GM21423 (cell line): Measurements from ENCODE around the gene ZNF862.

Experiments
- ATAC-seq: cut with Tn5 transposase; IDR thresholded peaks from one replicate; pipeline ENCODE4 v1.9.1; 2021; ENCODE audit warnings: mild to moderate bottlenecking, moderate library complexity; ENCODE audit not compliant: unreplicated experiment

ZNF862 gene

GRCh38 chr7:149838224-149838991 lies at the start of gene ZNF862:
ZNF862 (plus strand) TSS chr7:149838375; CDS start chr7:149838612, 237 bp downstream.
- peak; percentile 99 for ATAC-seq

- no peak for ATAC-seq
These were observed 49.1 kb upstream of the ZNF862 start for GRCh38 chr7:149789101-149789500.

GRCh38 chr7:149790146-149790548 lies 48.0 kb upstream of the ZNF862 start:
- ATAC-seq = no peak

DNA sequence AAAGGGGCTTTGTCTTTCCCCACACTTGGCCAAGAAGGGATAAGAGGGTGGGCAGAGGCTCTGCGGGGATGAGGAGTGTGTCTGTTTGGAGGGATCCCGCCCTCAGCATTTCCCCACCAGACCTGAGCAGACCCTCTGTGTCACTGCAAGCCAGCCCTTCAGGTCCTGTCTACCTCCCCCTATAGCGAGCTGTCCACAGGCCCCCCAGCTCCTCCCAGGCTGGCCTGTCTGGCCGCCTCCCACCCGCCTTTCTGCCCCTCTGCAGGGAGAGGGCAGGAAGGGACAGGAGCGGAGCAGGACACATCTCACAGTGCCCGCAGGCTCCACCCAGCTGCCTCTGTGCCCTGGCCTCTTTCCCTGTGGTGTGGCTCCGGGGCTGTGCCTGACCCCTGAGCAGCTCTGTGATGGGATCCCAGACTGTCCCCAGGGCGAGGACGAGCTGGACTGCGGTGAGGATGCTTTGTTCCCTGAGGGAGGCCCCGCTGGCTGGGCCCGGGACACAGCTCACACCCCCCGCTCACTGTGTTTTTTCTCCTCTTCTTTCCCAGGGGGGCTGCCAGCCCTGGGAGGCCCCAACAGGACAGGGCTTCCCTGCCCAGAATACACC lies 47.3 kb upstream of the ZNF862 start:
- ATAC-seq = no peak

- ATAC-seq = no peak
These were observed 46.6 kb upstream of the ZNF862 start for GRCh38 chr7:149791411-149792219.

- ATAC-seq = no peak
These were observed 46.0 kb upstream of the ZNF862 start for GRCh38 chr7:149792220-149792595.

GRCh38 chr7:149793261-149793660 lies 44.9 kb upstream of the ZNF862 start:
- ATAC-seq = no peak

DNA sequence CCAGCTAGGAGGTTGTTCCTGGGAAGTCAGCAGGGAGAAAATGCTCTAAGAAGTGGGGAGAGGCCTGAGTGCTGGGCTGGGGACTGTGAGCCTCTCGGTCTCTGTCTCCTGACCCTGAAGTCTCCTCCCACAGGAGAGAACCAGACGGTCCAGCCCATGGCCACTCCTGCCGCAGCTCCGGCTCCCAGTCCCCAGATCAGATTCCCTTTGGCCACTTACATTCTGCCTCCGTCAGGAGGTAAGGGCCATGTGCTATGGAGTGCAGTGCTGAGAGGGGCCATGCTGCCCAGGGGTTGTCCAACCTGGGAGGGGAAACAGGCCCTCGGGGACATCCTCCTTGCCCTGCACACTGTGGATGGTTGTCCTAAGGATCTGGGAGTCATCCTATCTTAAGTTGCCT lies 43.5 kb upstream of the ZNF862 start:
- ATAC-seq = no peak

DNA sequence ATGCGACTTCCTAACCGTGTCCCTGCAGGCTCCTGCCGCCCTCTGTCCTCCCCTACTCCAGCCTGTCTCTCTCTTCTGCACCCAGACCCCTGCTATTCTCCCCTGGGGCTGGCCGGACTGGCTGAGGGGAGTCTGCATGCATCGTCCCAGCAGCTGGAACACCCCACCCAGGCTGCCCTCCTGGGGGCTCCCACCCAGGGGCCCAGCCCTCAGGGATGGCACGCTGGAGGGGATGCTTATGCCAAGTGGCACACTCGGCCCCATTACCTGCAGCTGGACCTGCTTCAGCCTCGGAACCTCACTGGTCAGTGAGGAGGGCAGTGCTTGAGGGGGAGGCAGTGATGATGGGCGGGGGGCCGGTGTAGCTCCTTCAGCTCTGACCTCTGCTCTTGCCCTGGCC lies 43.0 kb upstream of the ZNF862 start:
- ATAC-seq = no peak

- no peak for ATAC-seq
These were observed 41.8 kb upstream of the ZNF862 start for GRCh38 chr7:149796287-149796860.

- no peak for ATAC-seq
These were observed 40.4 kb upstream of the ZNF862 start for GRCh38 chr7:149797771-149798170.

- ATAC-seq = no peak
These were observed 38.6 kb upstream of the ZNF862 start for GRCh38 chr7:149799397-149800168.

DNA sequence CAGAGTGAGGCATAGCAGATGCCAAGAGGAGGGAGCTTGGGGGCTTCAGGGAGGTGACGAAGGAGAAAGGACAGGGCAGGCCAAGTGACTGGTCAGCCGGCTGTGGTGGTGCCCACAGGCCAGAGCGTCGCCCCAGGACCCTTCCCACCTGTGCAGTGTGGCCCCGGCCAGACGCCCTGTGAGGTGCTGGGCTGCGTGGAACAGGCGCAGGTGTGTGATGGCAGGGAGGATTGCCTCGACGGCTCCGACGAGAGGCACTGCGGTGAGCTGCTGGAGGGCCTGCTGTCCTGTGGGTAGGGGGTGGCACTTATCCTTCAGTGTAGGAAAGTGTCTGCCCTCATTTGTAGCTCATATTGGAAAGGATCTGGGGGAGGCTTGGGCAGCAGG lies 38.0 kb upstream of the ZNF862 start:
- ATAC-seq = no peak

DNA sequence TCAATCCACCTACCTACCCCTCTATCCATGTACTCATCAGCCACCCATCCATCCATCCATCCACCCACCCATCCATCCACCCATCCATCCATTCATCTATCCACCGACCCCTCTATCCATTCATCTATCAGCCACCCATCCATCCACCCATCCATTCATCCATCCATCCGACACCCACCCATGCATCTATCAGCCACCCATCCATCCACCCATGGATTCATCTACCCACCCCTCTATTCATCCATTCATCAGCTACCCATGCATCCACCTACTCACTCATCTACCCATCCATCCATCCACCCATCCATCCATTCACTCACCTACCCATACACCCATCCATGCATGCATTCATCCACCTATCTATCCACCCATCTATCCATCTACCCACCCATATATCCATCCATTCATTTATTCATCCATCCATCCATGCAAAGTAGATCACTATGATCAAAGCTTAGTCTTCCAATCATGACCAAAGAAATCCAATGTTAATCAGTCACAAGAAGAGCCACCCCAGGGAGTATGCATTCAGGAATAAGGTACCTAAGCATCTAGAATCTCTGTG lies 37.1 kb upstream of the ZNF862 start:
- no peak for ATAC-seq

- ATAC-seq = no peak
These were observed 36.4 kb upstream of the ZNF862 start for GRCh38 chr7:149801816-149802215.

DNA sequence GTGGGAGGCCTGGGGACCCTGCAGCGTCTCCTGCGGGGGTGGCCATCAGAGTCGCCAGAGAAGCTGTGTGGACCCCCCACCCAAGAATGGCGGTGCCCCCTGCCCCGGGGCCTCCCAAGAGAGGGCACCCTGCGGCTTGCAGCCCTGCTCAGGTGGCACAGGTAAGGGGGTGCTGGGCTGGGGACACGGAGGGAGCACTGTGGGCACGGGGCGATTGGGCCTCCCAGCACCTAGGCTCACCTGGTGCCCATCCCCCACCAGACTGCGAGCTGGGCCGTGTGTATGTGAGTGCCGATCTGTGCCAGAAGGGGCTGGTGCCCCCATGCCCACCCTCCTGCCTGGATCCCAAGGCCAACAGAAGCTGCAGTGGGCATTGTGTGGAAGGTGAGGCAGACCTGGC lies 35.2 kb upstream of the ZNF862 start:
- ATAC-seq = no peak

DNA sequence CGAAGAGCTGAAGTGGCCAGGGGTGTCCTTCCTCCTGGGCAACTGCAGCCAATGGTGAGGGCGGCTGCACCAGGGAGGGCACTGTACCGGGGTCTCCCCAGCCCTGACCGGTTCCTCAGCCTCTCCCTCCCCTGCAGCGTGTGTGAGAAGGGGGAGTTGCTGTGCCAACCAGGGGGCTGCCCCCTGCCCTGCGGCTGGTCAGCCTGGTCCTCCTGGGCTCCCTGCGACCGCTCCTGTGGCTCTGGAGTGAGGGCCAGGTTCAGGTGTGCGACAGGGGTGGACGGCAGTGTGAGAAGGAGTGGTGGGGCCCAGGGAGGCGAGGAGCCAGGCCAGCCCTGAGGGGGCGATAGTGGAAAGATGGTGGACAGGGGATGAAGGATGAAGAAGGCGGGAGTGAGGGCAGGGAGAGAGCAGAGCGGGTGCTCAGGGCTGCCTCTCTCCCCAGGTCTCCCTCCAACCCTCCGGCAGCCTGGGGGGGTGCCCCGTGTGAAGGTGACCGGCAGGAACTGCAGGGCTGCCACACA lies 34.6 kb upstream of the ZNF862 start:
- ATAC-seq = no peak

DNA sequence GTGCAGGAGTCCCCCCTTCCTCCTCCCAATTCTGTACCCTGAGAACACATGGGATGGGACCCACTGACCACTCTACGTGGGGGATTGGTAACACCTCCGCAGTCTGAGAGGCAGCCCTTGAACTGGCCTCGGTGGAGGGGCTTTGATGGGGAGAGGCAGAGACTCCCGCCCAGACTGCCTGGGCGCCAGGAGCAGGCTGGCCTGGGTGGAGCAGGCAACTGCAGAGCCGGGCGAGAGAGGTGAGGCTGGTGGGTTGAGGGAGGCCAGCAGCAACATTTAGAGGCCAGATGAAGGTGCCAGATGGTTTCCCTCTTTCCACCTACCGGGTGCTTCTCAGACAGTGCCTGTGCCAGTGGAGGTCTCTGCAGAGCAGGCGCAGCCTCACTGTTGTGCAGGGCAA lies 34.1 kb upstream of the ZNF862 start:
- ATAC-seq = no peak

DNA sequence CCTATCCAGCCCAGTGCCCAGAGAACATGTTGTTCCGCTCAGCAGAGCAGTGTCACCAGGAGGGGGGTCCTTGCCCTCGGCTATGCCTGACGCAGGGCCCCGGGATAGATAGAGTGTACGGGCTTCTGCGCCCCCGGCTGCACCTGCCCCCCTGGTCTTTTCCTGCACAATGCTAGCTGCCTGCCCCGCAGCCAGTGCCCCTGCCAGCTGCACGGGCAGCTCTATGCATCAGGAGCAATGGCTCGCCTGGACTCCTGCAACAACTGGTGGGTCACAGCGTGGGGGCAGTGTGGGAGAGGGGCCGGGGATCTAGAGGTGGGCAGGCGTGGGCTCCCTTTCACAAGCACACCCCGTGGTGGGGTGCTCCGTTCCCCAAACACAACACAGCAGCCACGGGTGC lies 31.4 kb upstream of the ZNF862 start:
- no peak for ATAC-seq

DNA sequence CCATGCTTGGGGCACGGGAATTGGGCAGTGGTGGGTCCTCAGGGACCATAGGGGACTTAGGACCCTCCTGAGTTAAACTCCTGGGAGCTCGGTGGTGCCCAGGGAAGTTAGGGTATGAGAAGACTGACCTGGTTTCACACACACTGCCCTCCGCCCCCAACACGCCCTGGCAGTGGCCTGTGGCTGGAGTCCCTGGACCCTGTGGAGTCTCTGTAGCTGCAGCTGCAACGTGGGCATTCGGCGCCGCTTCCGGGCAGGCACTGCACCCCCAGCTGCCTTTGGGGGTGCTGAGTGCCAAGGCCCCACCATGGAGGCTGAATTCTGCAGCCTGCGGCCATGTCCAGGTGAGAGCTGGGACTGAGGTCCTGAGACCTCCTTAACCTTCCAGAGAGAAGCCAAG lies 29.9 kb upstream of the ZNF862 start:
- no peak for ATAC-seq
